Neural progenitor cell (in vitro differentiated cells): Measurements from ENCODE around the gene TCF7L2.

Experiments used
- EZH2 ChIP-seq: fragments of 200-600 bp; sonication (generic); IDR thresholded peaks from 2 replicates; pipeline ENCODE4 v1.6.1; 2017; ENCODE audit warnings: antibody characterized with exemption, mild to moderate bottlenecking, moderate library complexity
- TF ChIP-seq, protein P1 (sequence below): fragments of 200-600 bp; sonication (generic); IDR thresholded peaks from 2 replicates; pipeline ENCODE4 v1.5.1; 2017; ENCODE audit warnings: antibody characterized with exemption, mild to moderate bottlenecking

- TF ChIP-seq EZH2, result no peak
- TF ChIP-seq, protein P1, sequence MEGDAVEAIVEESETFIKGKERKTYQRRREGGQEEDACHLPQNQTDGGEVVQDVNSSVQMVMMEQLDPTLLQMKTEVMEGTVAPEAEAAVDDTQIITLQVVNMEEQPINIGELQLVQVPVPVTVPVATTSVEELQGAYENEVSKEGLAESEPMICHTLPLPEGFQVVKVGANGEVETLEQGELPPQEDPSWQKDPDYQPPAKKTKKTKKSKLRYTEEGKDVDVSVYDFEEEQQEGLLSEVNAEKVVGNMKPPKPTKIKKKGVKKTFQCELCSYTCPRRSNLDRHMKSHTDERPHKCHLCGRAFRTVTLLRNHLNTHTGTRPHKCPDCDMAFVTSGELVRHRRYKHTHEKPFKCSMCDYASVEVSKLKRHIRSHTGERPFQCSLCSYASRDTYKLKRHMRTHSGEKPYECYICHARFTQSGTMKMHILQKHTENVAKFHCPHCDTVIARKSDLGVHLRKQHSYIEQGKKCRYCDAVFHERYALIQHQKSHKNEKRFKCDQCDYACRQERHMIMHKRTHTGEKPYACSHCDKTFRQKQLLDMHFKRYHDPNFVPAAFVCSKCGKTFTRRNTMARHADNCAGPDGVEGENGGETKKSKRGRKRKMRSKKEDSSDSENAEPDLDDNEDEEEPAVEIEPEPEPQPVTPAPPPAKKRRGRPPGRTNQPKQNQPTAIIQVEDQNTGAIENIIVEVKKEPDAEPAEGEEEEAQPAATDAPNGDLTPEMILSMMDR, result no peak
Measured at GRCh38 chr10:112904000-112904399, 46.0 kb upstream of the TCF7L2 start.
